HG03060 (cell line): ENCODE results near the gene PRKAR1B.

Experiments
- ATAC-seq: cut with Tn5 transposase; IDR thresholded peaks from one replicate; pipeline ENCODE4 v1.9.1; 2021; ENCODE audit warnings: low read depth, moderate number of reproducible peaks; ENCODE audit not compliant: unreplicated experiment

PRKAR1B gene

DNA sequence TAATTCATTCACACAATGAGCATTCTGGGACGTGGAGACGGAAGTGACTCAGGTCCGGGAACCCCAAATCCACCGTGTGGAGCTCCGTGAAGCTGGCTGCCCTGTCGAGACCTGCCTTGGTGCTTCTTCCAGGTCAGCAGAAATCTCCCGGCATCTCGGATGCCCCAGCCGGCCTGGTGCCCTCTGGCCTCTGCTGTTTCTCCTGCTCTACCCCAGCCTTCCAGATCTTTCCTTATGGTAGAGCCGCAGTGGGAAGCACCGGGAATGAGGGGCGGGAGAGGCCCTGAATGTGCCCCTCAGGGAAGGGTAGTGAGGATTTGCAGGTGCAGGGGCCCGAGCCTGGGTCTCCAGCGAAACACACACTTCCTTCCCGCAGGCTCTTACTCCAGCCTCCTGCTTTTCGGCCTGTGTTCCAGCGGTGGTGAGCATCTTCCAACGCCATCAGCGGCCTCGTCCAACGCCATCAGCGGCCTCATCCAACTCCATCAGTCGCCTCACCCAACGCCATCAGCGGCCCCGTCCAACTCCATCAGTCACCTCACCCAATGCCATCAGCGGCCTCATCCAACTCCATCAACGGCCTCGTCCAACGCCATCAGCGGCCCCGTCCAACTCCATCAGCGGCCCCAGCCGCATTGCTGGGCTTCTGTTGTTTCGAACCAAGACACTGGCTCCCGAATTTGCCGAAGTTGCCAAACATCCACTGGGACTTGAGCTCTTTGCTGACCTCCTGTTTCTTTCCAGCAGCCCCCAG, 150.4 kb downstream of the PRKAR1B start:
- no peak for ATAC-seq

DNA sequence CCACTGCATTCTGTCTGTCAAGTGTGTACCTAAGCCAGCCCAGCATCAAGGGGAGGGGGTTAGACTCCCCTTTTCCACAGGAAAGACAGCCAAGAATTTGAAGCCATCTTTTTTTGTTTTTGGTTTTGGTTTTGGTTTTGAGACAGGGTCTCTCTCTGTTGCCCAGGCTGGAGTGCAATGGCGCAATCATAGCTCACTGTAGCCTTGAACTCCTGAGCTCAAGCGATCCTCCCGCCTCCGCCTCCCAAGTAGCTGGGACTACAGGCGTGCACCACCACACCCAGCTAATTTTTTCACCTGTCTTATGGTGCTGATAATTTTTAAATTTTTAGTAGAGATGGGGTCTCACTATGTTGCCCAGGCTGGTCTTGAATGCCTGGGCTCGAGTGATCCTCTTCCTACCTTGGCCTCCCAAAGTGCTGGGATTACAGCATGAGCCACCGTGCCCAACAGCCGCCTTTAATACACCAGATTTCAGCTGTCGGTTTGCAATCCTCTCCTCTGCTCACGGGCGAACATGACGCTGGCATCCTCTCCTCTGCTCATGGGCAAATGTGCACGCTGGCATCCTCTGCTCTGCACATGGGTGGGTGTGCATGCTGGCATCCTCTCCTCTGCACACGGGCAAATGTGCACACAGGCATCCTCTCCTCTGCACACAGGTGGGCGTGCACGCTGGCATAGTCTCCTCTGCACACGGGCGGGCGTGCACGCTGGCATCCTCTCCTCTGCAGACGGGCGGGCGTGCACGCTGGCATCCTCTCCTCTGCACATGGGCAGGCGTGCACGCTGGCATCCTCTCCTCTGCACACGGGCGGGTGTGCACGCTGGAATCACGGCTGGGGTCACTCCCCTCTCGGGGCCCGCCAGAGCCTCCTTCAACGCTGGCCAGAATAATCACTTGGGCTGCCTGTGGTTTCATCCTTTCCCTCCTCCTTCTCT, 151.4 kb downstream of the PRKAR1B start:
- no peak for ATAC-seq

DNA sequence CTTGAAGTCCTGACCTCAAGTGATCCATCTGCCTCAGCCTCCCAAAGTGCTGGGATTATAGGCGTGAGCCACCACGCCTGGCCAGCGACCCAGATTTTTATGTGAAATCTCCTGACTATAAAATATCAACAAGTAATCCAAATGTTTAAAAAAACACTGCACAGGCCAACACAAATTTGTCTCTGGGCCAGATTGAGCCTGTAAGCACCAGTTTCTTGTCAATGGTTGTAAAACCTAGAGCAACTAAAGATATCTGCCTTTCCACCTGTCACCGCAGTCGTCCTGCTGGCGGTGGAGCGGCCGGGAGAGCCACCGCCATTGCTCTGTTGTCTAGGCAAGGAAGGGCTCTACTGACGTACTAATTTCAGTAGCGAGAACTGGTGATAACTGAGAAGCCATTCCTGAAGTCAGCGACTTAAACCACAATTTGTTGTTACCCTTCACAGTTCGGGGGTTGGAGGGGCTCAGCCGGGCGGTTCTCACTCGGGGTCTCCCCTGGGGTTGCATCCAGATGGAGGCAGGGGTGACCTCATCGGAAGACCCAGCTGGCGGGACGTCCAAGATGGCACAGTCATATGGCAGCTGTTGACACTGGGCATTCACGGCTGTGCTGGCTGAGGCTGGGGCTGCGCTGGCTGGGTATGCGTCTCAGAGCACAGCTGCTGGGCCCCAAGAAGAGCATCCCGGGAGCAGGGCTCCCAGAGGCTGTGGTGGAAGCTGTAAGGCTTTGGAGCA, 152.3 kb downstream of the PRKAR1B start:
- no peak for ATAC-seq

DNA sequence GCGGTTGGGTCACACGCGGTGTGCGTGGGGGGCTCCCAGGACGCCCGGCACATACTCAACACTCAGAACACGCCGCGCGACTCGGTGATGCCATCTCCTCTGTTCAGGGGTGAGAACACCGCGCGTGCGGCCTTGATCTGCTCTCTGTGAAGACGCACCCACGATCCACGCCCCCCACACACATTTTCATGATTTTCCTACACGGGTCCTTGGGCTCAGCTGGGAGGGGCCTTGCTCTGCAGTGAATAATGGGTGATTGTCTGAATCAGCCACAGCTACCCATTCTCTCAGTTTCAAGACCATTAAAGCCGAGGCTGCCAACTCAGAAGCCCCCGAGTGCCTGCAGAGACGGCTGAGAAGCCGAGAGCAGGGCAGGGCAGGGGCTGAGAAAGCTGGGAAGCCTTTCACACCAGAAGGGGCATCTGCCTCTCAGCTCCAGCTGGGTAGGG, 153.1 kb downstream of the PRKAR1B start:
- ATAC-seq: no peak

DNA sequence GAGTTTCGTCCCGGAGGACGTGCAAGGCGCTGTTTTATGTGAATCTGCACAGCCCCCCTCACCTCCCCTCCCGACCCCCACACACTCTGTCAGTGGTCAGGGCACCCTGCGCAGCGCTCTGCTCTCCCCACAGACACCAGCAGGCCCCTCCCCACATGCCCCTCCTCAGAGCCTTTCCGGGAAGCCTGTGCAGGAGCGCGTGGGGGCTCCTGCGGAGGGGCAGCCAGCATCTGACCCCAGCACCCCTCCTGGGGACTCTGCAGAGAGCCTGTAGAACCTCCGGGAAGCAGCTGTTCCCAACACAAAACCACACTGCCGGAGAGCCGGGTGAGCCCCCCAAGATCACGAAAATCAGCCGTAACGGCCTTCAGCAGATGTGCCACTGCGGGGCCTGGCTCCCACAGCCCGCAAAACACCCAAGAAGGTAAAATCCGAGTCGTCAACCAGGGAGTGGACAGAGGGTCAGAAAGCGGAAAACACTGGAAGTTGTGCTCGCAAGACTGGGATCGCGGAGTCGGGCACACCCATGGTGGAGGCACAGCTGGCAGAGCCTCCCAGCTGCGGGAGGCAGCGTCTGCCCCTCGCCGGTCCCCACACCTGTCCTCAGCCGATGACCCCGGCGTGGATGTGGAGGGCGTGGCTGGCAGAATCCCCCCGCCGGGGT, 153.7 kb downstream of the PRKAR1B start:
- ATAC-seq: no peak

DNA sequence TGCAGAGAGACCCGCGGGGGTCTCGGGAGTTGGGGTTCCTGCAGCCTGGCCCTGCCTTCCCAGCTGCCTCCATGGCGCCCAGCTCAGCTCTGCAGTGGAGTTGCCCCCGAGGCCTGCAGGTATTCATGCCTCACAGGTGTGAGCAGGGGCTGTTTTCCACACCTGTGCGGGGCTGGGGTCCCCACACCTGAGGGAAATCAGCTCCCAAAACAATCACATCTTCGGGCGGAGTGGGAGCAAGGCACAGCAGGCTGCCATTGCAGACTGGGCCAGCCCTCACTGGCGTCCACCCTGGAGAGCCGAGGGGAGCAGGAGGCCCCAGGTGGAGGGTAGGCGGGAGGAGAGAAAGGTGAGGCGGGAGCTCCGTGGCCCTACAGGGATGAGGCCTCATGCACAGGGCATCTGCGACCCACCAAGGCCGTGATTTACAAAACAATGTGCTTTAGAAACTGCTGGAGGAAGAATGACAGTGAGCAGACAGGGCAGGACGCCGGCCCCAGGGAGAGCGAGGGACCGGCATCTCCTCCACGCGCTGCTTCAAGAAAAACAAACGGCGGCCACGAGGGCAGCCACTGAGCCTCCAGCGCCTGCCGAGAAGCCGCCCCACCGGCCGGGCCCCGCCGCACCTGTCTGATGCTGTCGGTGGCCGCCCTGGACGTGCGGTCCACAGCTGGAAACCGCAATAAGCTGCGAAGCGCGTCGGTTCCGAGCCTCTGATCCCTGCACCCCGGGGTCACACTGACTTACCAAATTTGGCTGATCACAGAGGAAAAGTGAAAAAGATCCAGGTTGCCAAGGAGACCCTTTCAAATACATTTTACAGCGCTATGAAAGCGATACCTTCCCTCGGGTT, 154.4 kb downstream of the PRKAR1B start:
- no peak for ATAC-seq

DNA sequence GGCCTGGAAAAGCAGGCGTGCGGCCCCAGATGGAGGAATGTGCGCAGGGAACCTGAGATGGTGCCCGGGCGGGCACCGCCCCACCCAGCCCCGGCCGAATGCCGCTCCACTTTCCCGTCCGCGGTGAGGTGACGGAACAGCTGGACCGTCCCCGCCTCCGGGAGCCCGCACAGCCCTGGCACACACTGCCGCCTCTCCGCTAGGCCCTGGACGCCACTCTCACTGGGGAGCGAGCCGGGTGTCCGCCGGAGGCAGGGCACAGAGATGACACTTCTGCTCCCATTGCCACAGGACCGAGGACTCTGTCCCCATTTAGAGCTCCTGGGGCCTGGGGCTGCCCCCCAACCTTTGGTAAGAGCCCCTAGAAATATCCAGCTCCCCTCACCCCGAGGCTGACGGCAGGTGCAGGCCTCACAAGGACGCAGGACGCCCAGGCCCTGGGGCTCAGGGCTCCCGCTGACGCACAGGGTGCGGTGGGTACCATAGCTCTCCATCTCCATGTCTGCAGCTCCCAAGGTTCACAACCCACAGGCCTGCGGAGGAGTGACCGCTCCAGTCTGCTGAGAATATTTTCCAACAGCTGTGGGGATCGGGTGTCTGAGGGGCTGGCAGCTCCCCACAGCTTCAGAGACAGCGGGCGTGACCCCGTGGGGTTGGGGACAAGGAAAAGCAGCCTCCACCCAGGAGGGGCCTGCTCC, 155.2 kb downstream of the PRKAR1B start:
- ATAC-seq: no peak

DNA sequence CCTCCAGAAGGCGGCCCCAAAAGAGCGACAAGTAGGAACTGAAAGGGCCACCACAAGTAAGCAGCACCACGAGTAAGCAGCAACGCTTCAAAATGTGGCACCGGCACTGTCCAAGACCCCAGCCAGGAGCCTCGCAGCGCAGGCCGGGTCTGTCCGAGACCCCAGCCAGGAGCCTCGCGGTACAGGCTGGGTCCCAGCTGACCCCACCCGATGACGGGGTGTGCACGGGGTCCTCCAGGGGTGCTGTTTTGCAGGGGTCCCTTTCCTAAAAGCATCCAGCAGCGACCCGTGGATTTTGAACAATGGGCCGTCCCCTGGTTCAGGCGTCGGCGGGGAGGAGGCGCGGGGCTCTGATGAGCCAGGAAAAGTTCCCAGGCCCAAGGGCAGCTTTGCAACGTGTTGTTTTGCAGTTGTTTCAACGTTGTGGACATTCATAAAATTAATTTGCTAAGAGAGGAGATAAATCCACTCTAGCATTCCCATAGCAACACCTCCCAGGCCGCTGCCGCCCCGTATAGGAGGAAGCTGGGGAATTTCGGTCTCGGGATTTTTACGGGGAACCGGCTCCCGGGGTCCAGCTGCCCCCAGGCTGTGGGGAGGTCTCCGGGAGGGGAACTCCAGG, 155.9 kb downstream of the PRKAR1B start:
- ATAC-seq: no peak

- ATAC-seq: no peak
Observed at GRCh38 chr7:570801-571070, 156.3 kb downstream of the PRKAR1B start.

DNA sequence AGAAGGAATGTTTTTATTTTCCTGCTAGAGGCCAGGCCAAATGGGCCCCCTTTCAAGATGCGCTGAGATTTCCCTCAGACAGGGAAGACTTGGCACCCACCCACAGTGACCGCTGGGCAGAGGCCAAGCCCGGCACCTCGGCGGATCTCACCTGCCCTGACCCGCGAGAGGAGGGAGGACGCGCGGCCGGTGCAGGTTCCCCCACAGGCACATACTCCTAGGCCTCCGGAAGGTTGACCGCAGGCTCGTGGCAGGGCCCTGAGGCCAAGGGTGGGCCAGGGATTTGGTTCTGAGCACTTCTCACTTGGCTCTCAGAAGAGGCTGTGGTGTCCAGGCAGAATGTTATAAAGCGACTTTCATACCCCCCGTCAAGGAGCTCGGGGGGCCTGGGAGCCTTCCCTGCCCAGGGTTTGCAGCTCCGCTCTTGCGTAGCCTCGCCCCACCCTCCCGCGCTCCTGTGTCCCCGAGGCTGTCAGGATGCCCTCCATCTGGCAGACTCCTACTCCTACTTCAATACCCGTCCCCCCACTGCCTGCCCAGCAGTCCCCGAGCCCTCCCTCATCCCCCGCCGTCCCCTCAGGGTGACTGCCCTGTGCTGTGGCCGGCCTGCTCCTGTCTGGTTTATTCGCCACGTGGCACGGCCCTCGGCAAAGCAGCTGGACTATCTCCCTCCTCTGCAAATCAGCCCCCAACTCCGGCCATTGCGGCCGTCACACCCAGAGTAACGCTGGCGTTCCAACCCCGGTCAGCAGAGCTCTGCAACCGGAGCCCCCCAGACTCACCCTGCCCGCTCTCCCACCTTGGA, 156.9 kb downstream of the PRKAR1B start:
- no peak for ATAC-seq

DNA sequence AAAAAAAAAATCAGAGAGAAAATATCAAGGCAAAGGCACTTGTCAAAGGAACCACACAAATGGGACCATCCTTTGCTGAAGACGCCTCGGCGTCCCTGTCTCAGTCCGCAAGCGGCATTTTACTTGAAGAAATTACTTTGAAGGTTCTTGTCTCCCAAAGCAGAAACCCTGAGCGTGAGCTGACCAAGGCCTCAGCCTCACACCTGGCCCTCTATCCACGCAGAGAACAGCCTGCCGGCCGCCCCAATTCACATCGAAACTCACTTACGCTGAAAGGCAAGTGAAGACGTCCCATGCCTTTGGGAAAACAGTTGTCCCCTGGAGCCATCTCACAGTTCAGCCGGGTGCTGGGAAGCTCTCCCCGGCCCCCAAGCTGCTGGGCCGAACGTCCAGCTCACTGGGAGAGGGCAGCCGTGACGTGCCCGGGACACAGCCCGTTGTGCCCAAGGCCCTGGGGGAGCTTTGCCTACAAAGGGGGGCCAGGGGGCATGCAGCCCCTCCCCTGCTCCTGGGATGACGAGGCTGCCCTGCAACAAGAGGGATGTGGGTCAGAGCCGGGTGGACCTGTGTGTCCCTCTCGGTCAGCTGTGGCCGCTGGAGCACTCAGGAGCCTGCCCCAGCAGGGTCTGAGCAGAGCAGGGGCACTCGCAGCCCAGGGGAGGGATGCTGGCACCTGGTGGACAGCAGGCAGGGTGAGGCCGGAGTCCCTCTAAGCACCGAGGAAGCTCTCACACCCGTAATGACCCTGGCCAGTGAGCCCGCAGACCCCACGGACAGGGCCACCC, 157.8 kb downstream of the PRKAR1B start:
- ATAC-seq: no peak

GRCh38 chr7:568031-568951, 158.8 kb downstream of the PRKAR1B start:
- no peak for ATAC-seq

DNA sequence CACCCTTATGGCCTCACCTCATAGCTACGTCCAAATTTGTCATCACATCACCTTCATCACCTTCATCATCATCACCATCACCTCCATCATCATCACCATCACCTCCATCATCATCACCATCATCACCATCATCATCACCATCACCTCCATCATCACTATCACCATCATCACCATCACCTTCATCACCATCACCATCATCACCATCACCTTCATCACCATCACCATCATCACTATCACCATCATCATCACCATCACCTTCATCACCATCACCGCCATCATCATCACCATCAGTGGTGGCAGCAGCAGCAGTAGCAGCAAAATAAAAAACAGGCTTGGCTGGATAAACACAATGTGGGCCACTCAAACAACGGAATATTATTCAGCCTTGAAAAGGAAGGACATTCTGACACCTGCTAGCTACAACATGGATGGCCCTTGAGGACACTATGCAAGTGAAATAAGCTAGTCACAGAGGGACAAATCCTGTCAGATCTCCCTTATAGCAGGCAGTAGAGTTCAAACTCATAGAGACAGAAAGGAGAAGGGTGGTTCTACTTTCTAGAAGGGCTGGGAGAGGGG, 159.7 kb downstream of the PRKAR1B start:
- ATAC-seq: no peak

DNA sequence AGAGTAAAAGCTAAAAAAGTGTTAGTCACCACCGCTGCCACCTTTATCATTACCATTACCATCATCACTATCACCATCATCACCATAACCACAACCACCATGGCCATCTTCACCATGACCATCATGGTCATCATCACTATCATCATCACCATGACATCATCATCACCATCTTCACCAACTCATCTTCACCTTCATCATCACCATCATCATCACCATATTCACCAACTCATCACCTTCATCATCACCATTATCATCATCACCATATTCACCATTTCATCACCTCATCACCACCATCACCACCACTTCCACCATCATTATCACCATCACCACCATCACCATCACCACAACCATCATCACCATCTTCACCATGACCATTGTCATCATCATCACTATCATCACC, 161.0 kb downstream of the PRKAR1B start:
- ATAC-seq: no peak

DNA sequence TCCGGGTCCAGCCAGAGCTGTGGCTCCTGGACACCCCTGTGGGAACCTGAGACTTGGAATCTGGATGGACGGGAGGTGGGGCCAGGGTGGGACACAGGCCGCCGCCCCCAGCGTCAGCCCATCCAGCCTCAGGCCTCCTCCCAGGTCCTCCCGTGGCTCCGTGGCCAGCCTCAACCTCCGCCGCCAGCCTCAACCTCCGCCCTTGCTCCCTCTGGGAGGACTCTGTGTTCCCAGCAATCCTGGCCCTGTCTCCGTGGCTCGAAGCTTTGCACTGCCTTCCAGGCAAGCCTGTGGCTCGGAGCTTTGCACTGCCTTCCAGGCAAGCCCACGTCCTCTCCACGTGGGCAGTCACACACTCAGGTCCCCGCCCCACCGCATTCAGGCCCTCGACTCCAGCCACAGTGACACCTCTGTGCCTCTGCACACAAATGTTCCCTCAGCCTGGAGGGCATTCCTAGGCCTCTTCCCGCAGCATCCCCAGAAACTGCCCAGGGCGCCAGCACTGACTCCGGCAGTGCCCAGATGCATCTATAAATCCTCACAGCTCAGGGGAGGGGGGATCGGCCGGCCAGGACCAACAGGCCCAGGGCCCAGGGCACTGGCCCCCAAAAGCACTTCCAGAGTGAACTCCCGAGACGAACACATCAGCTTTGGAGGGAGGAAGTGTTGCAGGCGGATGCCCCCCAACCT, 162.8 kb downstream of the PRKAR1B start:
- no peak for ATAC-seq
